Thyroid gland (tissue), 4 donors: Measurements from ENCODE around the gene KIF5C. TPM values are rescaled to one million over a fixed set of nuclear protein-coding genes. Genes with fewer than 3 reads are reported as not detected.

Experiments
- DNase-seq, 2 donors: peaks; one replicate each; pipeline ENCODE4 v3.0.0-alpha.2; 2019
- H3K27ac ChIP-seq, 3 donors: fragments of 200-600 bp; sonication (generic); 1 replicate in 2 of 3; 2 replicates in 1 of 3; pipeline ENCODE4 v1.5.1; 2016 to 2019; ENCODE audit warnings: mild to moderate bottlenecking in 1 of 3, moderate library complexity in 1 of 3
- H3K27me3 ChIP-seq: fragments of 200-600 bp; sonication (generic); one replicate; pipeline ENCODE4 v1.5.1; 2019
- H3K36me3 ChIP-seq, 2 donors: fragments of 200-600 bp; sonication (generic); one replicate each; pipeline ENCODE4 v1.5.1; 2016 to 2019
- H3K4me1 ChIP-seq, 2 donors: fragments of 200-600 bp; sonication (generic); one replicate each; pipeline ENCODE4 v1.5.1; 2017 to 2019
- H3K4me3 ChIP-seq, 3 donors: fragments of 200-600 bp; sonication (generic); replicated peaks in 1 of 3; 1 replicate in 2 of 3; 2 replicates in 1 of 3; pipeline ENCODE4 v1.5.1; 2016; ENCODE audit warnings: mild to moderate bottlenecking in 1 of 3
- H3K9me3 ChIP-seq: fragments of 200-600 bp; sonication (generic); one replicate; pipeline ENCODE4 v1.5.1; 2017
- POLR2A ChIP-seq, 2 donors: fragments of 450-650 bp; IDR thresholded peaks; one replicate each; pipeline ENCODE4 v1.6.1; 2017; ENCODE audit warnings: antibody characterized with exemption in 2 of 2, mild to moderate bottlenecking in 2 of 2, moderate library complexity in 1 of 2
- WGBS, 2 donors: methylation state at CpG; one replicate each; pipeline ENCODE4 v1.1.5; 2017; 5-methylcytosine and 5-hydroxymethylcytosine counted together
- intact Hi-C: fragments of 100-400 bp; cut with DNase I; formaldehyde crosslinking; loops from one replicate; pipeline ENCODE4 v1.15.1; 2023
- total RNA-seq, 4 donors: library from RNA; depleted of rRNA; stranded (reverse); fragments of >200 nt; gene quantifications; one replicate each; pipeline ENCODE4 v1.2.3, GENCODE V29; 2016
- TF ChIP-seq, protein P1 (sequence below), 6 experiments: fragments of 200-600 bp in 3 of 6; fragments of 450-650 bp in 3 of 6; sonication (generic) in 3 of 6; IDR thresholded peaks; one replicate each; pipeline ENCODE4 v1.5.1; 2016 to 2019; ENCODE audit warnings: antibody characterized with exemption in 6 of 6, mild to moderate bottlenecking in 2 of 6, inconsistent platforms in 1 of 6, moderate library complexity in 1 of 6

Gene KIF5C
- total RNA-seq, 4 donors from 2014 or later = 1.9 to 2.8 (median 2.3) TPM

- H3K36me3 ChIP-seq = no peaks in the 10 kb centered on the region
- TF ChIP-seq POLR2A (IDR thresholded peaks at IDR 0.05) = no peak
- TF ChIP-seq, protein P1, sequence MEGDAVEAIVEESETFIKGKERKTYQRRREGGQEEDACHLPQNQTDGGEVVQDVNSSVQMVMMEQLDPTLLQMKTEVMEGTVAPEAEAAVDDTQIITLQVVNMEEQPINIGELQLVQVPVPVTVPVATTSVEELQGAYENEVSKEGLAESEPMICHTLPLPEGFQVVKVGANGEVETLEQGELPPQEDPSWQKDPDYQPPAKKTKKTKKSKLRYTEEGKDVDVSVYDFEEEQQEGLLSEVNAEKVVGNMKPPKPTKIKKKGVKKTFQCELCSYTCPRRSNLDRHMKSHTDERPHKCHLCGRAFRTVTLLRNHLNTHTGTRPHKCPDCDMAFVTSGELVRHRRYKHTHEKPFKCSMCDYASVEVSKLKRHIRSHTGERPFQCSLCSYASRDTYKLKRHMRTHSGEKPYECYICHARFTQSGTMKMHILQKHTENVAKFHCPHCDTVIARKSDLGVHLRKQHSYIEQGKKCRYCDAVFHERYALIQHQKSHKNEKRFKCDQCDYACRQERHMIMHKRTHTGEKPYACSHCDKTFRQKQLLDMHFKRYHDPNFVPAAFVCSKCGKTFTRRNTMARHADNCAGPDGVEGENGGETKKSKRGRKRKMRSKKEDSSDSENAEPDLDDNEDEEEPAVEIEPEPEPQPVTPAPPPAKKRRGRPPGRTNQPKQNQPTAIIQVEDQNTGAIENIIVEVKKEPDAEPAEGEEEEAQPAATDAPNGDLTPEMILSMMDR (IDR thresholded peaks at IDR 0.05) = no peak
These were observed 146.7 kb downstream of the KIF5C start for GRCh38 chr2:149021761-149022160.

GRCh38 chr2:149023091-149023490 lies 148.1 kb downstream of the KIF5C start:
- Histone ChIP-seq H3K9me3 (no peaks in the 10 kb centered on the region), H3K27ac (no peak overlapping the region), H3K4me3 (no peak overlapping the region), H3K27me3 (peaks cover 1% of the 10 kb centered on the region), H3K4me1 (no peaks in the 10 kb centered on the region), H3K36me3 (no peaks in the 10 kb centered on the region)
- intact Hi-C loops = no loop called here
- DNase-seq = no peak
- TF ChIP-seq POLR2A (IDR thresholded peaks at IDR 0.05) = no peak
- TF ChIP-seq, protein P1 (IDR thresholded peaks at IDR 0.05) = no peak
- 90 to 91% methylated on average over 6 of the region's 6 CpGs for WGBS, 2 donors

More at GRCh38 chr2:149021761-149022160, 146.7 kb downstream of the KIF5C start:
- H3K9me3 ChIP-seq = no peaks in the 10 kb centered on the region
- DNase-seq = no peak
- 95% methylated on average over 6 of the region's 6 CpGs for WGBS, 2 donors
- intact Hi-C loops = no loop called here
- H3K4me3 ChIP-seq = no peak overlapping the region
- H3K4me1 ChIP-seq = no peaks in the 10 kb centered on the region
- no peaks in the 10 kb centered on the region for H3K27me3 ChIP-seq
- H3K27ac ChIP-seq = no peak overlapping the region

DNA sequence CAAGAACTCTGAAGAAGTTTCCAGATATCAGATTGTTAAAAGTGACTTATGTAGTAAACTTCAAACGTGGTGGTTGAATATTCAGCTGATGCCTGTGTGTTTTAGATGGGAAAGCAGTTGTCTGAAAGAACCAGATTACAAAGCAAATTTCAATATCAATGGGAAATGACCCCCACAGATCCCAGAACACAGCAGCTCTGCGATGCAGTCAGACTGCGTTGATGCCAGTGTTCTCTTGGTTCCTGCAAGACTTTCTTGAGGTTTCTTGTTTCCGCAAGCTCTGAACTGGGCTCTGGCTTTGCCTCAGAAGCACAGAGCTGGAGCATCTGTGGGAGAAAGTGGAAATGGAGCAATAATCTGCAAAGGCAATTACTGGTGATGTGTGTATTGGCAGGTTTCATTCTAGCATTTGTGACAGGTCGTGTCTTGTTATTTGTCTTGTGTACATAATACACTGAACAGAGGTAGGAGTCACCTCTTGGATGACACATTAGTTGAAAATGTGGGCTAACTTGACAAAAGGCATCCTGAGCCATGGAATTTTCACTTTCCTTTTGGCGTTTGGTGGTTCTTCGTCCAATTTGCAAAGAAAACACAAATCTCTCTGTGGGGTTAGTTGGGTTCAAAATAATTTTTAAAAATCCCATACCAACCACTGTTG lies 152.7 kb downstream of the KIF5C start:
- Histone ChIP-seq H3K9me3 (no peaks in the 10 kb centered on the region), H3K27ac (no peak overlapping the region), H3K27me3 (peaks cover 4% of the 10 kb centered on the region), H3K36me3 (no peaks in the 10 kb centered on the region), H3K4me3 (no peak overlapping the region), H3K4me1 (no peaks in the 10 kb centered on the region)
- intact Hi-C loops = no loop called here
- TF ChIP-seq POLR2A (IDR thresholded peaks at IDR 0.05) = no peak
- TF ChIP-seq, protein P1 (IDR thresholded peaks at IDR 0.05) = no peak
- no peak for DNase-seq
- 63 to 66% methylated on average over 7 of the region's 7 CpGs for WGBS, 2 donors

GRCh38 chr2:149028377-149028776 lies 153.3 kb downstream of the KIF5C start:
- Histone ChIP-seq H3K27me3 (peaks cover 4% of the 10 kb centered on the region), H3K4me1 (no peaks in the 10 kb centered on the region), H3K36me3 (no peaks in the 10 kb centered on the region), H3K27ac (no peak overlapping the region), H3K4me3 (no peak overlapping the region), H3K9me3 (no peaks in the 10 kb centered on the region)
- no peak for TF ChIP-seq POLR2A (IDR thresholded peaks at IDR 0.05)
- TF ChIP-seq, protein P1 (IDR thresholded peaks at IDR 0.05) = no peak
- intact Hi-C loops = no loop called here
- 79 to 83% methylated on average over 6 of the region's 6 CpGs for WGBS, 2 donors
- no peak for DNase-seq

DNA sequence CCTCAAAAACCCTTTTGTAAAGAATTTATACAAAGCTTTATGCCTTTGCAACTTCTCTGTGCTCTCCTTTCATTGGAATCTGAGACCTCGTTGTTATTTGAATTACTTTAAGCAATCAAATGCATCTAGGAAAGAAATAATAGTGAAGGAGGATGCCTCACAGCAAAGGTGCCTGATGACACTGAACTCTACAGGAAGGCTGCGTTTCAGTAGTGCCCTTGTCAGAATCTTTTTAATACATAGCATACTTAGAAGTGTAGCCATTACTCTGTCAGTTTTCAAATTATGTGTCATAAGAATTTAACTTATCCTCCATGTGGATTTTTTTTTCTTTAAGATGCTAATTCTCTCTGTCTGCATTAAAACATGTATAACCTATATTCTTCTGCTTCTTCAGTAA lies 153.9 kb downstream of the KIF5C start:
- Histone ChIP-seq H3K9me3 (no peaks in the 10 kb centered on the region), H3K36me3 (no peaks in the 10 kb centered on the region), H3K4me3 (no peak overlapping the region), H3K27ac (no peak overlapping the region), H3K4me1 (no peaks in the 10 kb centered on the region), H3K27me3 (peaks cover 4% of the 10 kb centered on the region)
- no peak for TF ChIP-seq POLR2A (IDR thresholded peaks at IDR 0.05)
- TF ChIP-seq, protein P1 (IDR thresholded peaks at IDR 0.05) = no peak
- DNase-seq = no peak
- intact Hi-C loops = no loop called here
- WGBS, 2 donors = 71 to 76% methylated on average over 2 of the region's 2 CpGs
